ENCODE measurements around the gene DDHD1.

- TF ChIP-seq CTCF (conservative IDR thresholded peaks at IDR 0.05) (no peak), ZFX (IDR thresholded peaks at IDR 0.05) (no peak)
These were observed 88.6 kb downstream of the DDHD1 start for GRCh38 chr14:53064475-53064874.
